Erythroblast (primary cell): ENCODE results near the gene ADARB2.

Experiments
- GATA1 ChIP-seq: IDR thresholded peaks from 2 replicates; pipeline ENCODE4 v1.6.1; 2011; ENCODE audit warnings: low read depth, mild to moderate bottlenecking, control low read depth, low read length, moderate library complexity
- POLR2A ChIP-seq: IDR thresholded peaks from 2 replicates; pipeline ENCODE4 v1.6.1; 2011; ENCODE audit warnings: mild to moderate bottlenecking, low read length

DNA sequence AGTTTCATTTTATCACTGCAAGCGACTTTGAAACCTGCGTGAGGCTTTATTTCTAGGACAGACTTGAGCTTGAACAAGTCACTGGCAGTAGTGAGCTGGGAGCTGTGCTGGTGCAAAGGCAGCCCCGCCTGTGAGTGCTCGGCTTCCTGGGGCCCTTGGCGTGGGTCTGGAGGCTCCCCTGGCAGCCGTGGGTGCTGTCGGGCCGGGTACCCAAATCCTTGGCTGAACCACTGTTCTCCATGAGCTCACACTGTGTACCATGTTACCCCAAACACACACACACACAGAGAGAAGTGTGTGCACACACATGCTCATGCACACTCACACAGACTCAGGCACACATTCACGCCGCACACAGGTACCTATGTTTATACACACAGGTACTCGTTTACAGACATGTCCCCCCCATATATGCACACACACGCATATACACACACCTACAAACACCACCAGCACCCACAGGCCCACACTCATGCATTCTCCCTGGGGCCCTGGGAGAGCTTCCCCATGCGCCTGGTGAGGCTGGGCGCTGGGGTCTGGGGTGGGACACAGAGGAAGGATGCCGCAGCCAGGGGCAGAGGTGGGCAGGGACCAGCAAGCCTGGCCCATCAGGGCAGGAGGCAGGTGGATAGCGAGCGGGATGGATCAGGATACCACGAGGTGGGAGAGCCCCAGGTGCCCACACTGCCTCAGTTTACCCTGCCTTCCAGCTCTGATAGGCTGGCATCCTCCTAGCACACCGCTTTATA is 158.8 kb downstream of the ADARB2 start:
- no peak for TF ChIP-seq POLR2A
- TF ChIP-seq GATA1, result no peak
